Tibial nerve (tissue), 4 donors: ENCODE measurements around the gene ARHGEF1. TPM values are rescaled to one million over a fixed set of nuclear protein-coding genes. Genes with fewer than 3 reads are reported as not detected.

Experiments used
- DNase-seq, 2 donors: peaks; one replicate each; pipeline ENCODE4 v3.0.0-alpha.2; 2019; ENCODE audit warnings: low spot score in 2 of 2
- H3K27ac ChIP-seq, 4 donors: fragments of 200-600 bp; sonication (generic) in 3 of 4; one replicate each; pipeline ENCODE4 v1.5.1; 2017 to 2019; ENCODE audit warnings: mild to moderate bottlenecking in 1 of 4
- H3K27me3 ChIP-seq, 2 donors: fragments of 200-600 bp; sonication (generic) in 1 of 2; one replicate each; pipeline versions ENCODE4 v1.5.1 to v1.6.0; 2017 to 2019
- H3K36me3 ChIP-seq, 3 donors: fragments of 200-600 bp; sonication (generic); one replicate each; pipeline ENCODE4 v1.5.1; 2018 to 2019
- H3K4me1 ChIP-seq, 4 donors: fragments of 200-600 bp; sonication (generic) in 3 of 4; one replicate each; pipeline ENCODE4 v1.5.1; 2017 to 2019
- H3K4me3 ChIP-seq, 4 donors: fragments of 200-600 bp; sonication (generic) in 3 of 4; one replicate each; pipeline ENCODE4 v1.5.1; 2017 to 2019; ENCODE audit warnings: mild to moderate bottlenecking in 1 of 4, moderate library complexity in 1 of 4
- H3K9me3 ChIP-seq, 4 donors: fragments of 200-600 bp; sonication (generic) in 3 of 4; one replicate each; pipeline ENCODE4 v1.5.1; 2017 to 2019
- EP300 ChIP-seq, 2 donors: sonication (generic); formaldehyde crosslinking; IDR thresholded peaks; one replicate each; pipeline ENCODE4 v1.6.1; 2017; ENCODE audit warnings: antibody characterized with exemption in 2 of 2, mild to moderate bottlenecking in 1 of 2
- POLR2A ChIP-seq, 2 donors: fragments of 450-650 bp; IDR thresholded peaks; one replicate each; pipeline ENCODE4 v1.6.1; 2017; ENCODE audit warnings: antibody characterized with exemption in 2 of 2, mild to moderate bottlenecking in 2 of 2, moderate library complexity in 2 of 2
- WGBS, 2 donors: methylation state at CpG; one replicate each; pipeline ENCODE4 v1.1.5; 2018; 5-methylcytosine and 5-hydroxymethylcytosine counted together
- total RNA-seq, 4 donors: library from RNA; depleted of rRNA; stranded (reverse); fragments of >200 nt; gene quantifications; one replicate each; pipeline ENCODE4 v1.1.0, GENCODE V29; 2016
- TF ChIP-seq, protein P1 (sequence below), 5 experiments: fragments of 200-600 bp in 3 of 5; fragments of 450-650 bp in 2 of 5; sonication (generic) in 3 of 5; IDR thresholded peaks; one replicate each; pipeline ENCODE4 v1.5.1; 2016 to 2019; ENCODE audit warnings: antibody characterized with exemption in 5 of 5, mild to moderate bottlenecking in 3 of 5, moderate library complexity in 2 of 5

The ARHGEF1 gene
- total RNA-seq, 4 donors from 2014 or later, result 68.4 to 225 (median 121) TPM

- Histone ChIP-seq H3K36me3 (peaks cover 0 to 56% (median 0%) of the 10 kb centered on the region in 3 donors), H3K27me3 (no peaks in the 10 kb centered on the region), H3K9me3 (no peaks in the 10 kb centered on the region), H3K4me1 (peaks cover 0 to 40% (median 13%) of the 10 kb centered on the region in 4 donors), H3K27ac (no peak overlapping the region), H3K4me3 (no peak overlapping the region)
- no peak for TF ChIP-seq EP300 (IDR thresholded peaks at IDR 0.05)
- TF ChIP-seq, protein P1, sequence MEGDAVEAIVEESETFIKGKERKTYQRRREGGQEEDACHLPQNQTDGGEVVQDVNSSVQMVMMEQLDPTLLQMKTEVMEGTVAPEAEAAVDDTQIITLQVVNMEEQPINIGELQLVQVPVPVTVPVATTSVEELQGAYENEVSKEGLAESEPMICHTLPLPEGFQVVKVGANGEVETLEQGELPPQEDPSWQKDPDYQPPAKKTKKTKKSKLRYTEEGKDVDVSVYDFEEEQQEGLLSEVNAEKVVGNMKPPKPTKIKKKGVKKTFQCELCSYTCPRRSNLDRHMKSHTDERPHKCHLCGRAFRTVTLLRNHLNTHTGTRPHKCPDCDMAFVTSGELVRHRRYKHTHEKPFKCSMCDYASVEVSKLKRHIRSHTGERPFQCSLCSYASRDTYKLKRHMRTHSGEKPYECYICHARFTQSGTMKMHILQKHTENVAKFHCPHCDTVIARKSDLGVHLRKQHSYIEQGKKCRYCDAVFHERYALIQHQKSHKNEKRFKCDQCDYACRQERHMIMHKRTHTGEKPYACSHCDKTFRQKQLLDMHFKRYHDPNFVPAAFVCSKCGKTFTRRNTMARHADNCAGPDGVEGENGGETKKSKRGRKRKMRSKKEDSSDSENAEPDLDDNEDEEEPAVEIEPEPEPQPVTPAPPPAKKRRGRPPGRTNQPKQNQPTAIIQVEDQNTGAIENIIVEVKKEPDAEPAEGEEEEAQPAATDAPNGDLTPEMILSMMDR (IDR thresholded peaks at IDR 0.05), result no peak
- TF ChIP-seq POLR2A (IDR thresholded peaks at IDR 0.05), result no peak
- no peak for DNase-seq
- WGBS, 2 donors, result 86 to 94% methylated on average over 12 of the region's 12 CpGs
These were observed 5.9 kb downstream of the ARHGEF1 start for GRCh38 chr19:41888926-41889325.

- WGBS, 2 donors, result 90 to 95% methylated on average over 8 of the region's 8 CpGs
- Histone ChIP-seq H3K36me3 (peaks cover 0 to 66% (median 7%) of the 10 kb centered on the region in 3 donors), H3K4me3 (no peak overlapping the region), H3K9me3 (no peaks in the 10 kb centered on the region), H3K27ac (no peak overlapping the region), H3K27me3 (no peaks in the 10 kb centered on the region), H3K4me1 (peaks cover 0 to 34% (median 9%) of the 10 kb centered on the region in 4 donors)
- TF ChIP-seq EP300 (IDR thresholded peaks at IDR 0.05), result no peak
- TF ChIP-seq, protein P1 (IDR thresholded peaks at IDR 0.05), result no peak
- no peak for TF ChIP-seq POLR2A (IDR thresholded peaks at IDR 0.05)
- no peak for DNase-seq
These were observed 6.9 kb downstream of the ARHGEF1 start for GRCh38 chr19:41889896-41890295.

DNA sequence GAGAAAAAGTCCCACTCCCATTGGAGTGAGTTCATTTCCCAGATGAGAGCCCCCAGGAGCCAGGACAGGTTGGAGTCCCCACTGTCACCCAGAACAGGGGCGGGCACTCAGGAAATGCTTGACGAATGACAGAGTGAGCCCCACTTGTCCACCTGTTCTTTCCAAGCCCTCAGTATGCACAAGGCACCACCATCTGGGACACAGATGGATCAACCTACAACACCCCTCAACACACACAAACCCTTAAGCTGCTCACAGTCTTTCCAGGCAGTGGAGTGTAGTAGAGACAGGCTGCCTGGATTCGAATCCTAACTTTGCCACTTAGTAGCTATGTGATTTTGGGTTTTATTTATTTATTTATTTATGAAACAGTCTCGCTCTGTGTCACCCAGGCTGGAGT, 8.0 kb downstream of the ARHGEF1 start:
- Histone ChIP-seq H3K27me3 (no peaks in the 10 kb centered on the region), H3K36me3 (peaks cover 0 to 76% (median 17%) of the 10 kb centered on the region in 3 donors), H3K27ac (no peak overlapping the region), H3K9me3 (no peaks in the 10 kb centered on the region), H3K4me3 (no peak overlapping the region), H3K4me1 (peaks cover 0 to 24% (median 2%) of the 10 kb centered on the region in 4 donors)
- DNase-seq, result no peak
- TF ChIP-seq, protein P1 (IDR thresholded peaks at IDR 0.05), result no peak
- no peak for TF ChIP-seq POLR2A (IDR thresholded peaks at IDR 0.05)
- no peak for TF ChIP-seq EP300 (IDR thresholded peaks at IDR 0.05)
- 94 to 95% methylated on average over 4 of the region's 4 CpGs for WGBS, 2 donors

DNA sequence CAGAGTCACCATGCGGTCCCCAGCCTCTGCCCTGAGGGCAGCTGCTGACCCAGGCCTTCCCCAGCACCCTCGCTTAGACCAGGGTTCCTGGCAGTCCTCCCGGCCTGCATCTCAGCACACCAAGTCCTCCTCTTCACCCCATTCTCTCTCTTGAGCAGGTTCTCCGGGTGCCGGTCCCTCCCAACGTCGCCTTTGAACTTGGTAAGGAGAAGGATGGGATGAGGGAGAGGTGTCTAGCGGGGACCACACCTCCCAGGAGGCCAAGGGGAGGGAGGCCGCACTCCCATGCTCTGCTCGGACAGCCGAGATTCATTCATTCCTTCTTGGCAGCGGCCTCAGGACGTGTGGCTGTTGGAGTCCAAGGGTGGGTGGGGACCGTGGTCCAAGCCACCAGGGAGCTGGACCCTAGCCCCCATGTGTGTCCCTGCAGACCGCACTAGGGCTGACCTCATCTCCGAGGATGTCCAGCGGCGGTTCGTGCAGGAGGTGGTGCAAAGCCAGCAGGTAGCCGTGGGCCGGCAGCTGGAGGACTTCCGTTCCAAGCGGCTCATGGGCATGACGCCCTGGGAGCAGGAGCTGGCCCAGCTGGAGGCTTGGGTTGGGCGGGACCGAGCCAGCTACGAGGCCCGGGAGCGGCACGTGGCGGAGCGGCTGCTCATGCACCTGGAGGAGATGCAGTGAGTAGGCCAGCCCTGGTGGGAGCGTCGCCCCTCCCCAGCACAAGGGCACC, 9.4 kb downstream of the ARHGEF1 start:
- Histone ChIP-seq H3K4me3 (no peak overlapping the region), H3K36me3 (peaks cover 0 to 89% (median 23%) of the 10 kb centered on the region in 3 donors), H3K9me3 (no peaks in the 10 kb centered on the region), H3K4me1 (peaks cover 0 to 10% (median 0%) of the 10 kb centered on the region in 4 donors), H3K27me3 (no peaks in the 10 kb centered on the region), H3K27ac (no peak overlapping the region)
- TF ChIP-seq POLR2A (IDR thresholded peaks at IDR 0.05) (no peak), EP300 (IDR thresholded peaks at IDR 0.05) (no peak)
- TF ChIP-seq, protein P1 (IDR thresholded peaks at IDR 0.05), result no peak
- WGBS, 2 donors, result 85 to 88% methylated on average over 34 of the region's 34 CpGs
- no peak for DNase-seq

DNA sequence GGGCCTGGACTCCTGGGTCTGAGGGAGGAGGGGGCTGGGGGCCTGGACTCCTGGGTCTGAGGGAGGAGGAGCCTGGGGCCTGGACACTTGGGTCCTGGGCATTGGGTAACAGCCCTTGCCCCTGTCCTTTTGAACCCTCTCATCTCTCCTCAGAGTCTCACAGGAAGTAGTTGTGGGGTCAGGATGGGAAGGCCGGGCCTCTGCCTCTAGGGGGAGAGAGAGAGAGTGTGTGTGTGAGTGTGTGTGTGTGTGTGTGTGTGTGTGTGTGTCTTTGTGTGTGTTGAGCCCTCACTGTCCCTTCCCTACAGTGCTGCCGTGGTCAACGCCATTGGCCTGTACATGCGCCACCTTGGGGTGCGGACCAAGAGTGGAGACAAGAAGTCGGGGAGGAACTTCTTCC, 10.9 kb downstream of the ARHGEF1 start:
- Histone ChIP-seq H3K4me1 (no peaks in the 10 kb centered on the region), H3K36me3 (peaks cover 2 to 92% (median 23%) of the 10 kb centered on the region in 3 donors), H3K4me3 (no peak overlapping the region), H3K9me3 (no peaks in the 10 kb centered on the region), H3K27me3 (no peaks in the 10 kb centered on the region), H3K27ac (no peak overlapping the region)
- no peak for DNase-seq
- 57 to 63% methylated on average over 6 of the region's 6 CpGs for WGBS, 2 donors
- TF ChIP-seq POLR2A (IDR thresholded peaks at IDR 0.05) (no peak), EP300 (IDR thresholded peaks at IDR 0.05) (no peak)
- TF ChIP-seq, protein P1 (IDR thresholded peaks at IDR 0.05), result no peak
